ENCODE results near the gene DPYSL5. TPM values are rescaled to one million over a fixed set of nuclear protein-coding genes. Genes with fewer than 3 reads are reported as not detected.

DPYSL5 gene
- total RNA-seq, 3 donors from 2014 or later = not detected

GRCh38 chr2:26971911-26972786 is 124.2 kb downstream of the DPYSL5 start:
- H3K4me3 ChIP-seq = peak overlapping the region in 2 of 3 donors; percentile 90 to 92
- DNase-seq (ENCODE audit: low spot score in 2 of 2) = no peak
- no peaks in the 10 kb centered on the region for H3K27me3 ChIP-seq
- H3K27ac ChIP-seq = peak overlapping the region; percentile 92 to 93
- no peaks in the 10 kb centered on the region for H3K9me3 ChIP-seq
- peaks cover 0 to 4% of the 10 kb centered on the region in 2 donors for H3K4me1 ChIP-seq
- TF ChIP-seq POLR2A (IDR thresholded peaks at IDR 0.05) (no peak), POLR2AphosphoS5 (IDR thresholded peaks at IDR 0.05) (no peak)
- TF ChIP-seq, protein P1, sequence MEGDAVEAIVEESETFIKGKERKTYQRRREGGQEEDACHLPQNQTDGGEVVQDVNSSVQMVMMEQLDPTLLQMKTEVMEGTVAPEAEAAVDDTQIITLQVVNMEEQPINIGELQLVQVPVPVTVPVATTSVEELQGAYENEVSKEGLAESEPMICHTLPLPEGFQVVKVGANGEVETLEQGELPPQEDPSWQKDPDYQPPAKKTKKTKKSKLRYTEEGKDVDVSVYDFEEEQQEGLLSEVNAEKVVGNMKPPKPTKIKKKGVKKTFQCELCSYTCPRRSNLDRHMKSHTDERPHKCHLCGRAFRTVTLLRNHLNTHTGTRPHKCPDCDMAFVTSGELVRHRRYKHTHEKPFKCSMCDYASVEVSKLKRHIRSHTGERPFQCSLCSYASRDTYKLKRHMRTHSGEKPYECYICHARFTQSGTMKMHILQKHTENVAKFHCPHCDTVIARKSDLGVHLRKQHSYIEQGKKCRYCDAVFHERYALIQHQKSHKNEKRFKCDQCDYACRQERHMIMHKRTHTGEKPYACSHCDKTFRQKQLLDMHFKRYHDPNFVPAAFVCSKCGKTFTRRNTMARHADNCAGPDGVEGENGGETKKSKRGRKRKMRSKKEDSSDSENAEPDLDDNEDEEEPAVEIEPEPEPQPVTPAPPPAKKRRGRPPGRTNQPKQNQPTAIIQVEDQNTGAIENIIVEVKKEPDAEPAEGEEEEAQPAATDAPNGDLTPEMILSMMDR (IDR thresholded peaks at IDR 0.05) = no peak
- intact Hi-C loops (cut with DNase I; ENCODE audit: low total_unique reads) = no loop called here
- H3K36me3 ChIP-seq = no peaks in the 10 kb centered on the region

DNA sequence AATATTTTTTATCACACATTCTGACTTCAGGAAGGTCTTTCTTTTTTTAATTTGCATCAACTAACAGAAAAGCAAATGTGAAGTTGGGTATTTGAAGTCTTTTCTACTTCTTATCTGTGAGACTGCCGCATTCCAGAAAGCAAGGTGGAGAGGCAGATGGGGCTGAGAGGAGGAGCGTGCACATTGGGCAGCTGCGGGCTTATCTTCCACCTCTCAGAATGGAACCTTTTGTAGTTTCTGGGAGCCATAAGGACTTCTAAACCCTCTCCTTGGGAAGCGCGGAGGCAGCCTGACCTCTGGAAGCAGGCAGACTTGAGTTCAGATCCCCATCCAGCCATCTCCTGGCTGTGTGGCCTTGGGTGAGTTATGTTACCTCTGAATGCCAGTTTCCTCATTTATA is 126.4 kb downstream of the DPYSL5 start:
- TF ChIP-seq POLR2AphosphoS5 (IDR thresholded peaks at IDR 0.05) (no peak), POLR2A (IDR thresholded peaks at IDR 0.05) (no peak)
- TF ChIP-seq, protein P1 (IDR thresholded peaks at IDR 0.05) = no peak
- DNase-seq (ENCODE audit: low spot score in 2 of 2) = no peak
- H3K4me1 ChIP-seq = peaks cover 0 to 10% of the 10 kb centered on the region in 2 donors
- intact Hi-C loops (cut with DNase I; ENCODE audit: low total_unique reads) = no loop called here
- no peaks in the 10 kb centered on the region for H3K9me3 ChIP-seq
- no peaks in the 10 kb centered on the region for H3K36me3 ChIP-seq
- H3K27me3 ChIP-seq = no peaks in the 10 kb centered on the region
- no peak overlapping the region for H3K4me3 ChIP-seq
- H3K27ac ChIP-seq = no peak overlapping the region

DNA sequence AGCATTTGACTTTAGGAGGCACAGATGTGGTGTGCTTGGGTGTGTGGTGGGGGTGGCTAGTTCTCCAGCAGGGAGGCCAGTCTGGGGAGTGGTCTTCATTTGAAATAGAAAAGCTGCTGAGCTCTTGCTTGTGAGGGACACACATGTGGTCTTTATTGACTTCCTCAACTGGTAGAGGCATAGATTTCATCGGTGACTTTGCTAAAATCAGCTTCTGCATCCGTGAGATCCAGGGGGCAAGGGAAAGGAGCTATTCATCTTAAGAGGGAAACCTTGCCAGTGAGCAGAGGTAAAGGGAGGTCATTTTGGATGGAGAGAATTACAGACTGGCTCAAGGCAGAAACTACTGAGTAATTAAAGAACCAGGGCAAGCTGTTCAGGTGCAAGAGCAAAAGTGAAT is 127.2 kb downstream of the DPYSL5 start:
- H3K27me3 ChIP-seq = no peaks in the 10 kb centered on the region
- peaks cover 0 to 6% of the 10 kb centered on the region in 2 donors for H3K4me1 ChIP-seq
- intact Hi-C loops (cut with DNase I; ENCODE audit: low total_unique reads) = no loop called here
- no peaks in the 10 kb centered on the region for H3K9me3 ChIP-seq
- no peak for DNase-seq (ENCODE audit: low spot score in 2 of 2)
- TF ChIP-seq POLR2A (IDR thresholded peaks at IDR 0.05) (no peak), POLR2AphosphoS5 (IDR thresholded peaks at IDR 0.05) (no peak)
- TF ChIP-seq, protein P1 (IDR thresholded peaks at IDR 0.05) = no peak
- H3K27ac ChIP-seq = no peak overlapping the region
- H3K4me3 ChIP-seq = no peak overlapping the region
- H3K36me3 ChIP-seq = no peaks in the 10 kb centered on the region

- Histone ChIP-seq H3K36me3 (no peaks in the 10 kb centered on the region), H3K9me3 (no peaks in the 10 kb centered on the region), H3K4me3 (no peak overlapping the region), H3K27me3 (no peaks in the 10 kb centered on the region), H3K27ac (no peak overlapping the region), H3K4me1 (peaks cover 0 to 6% of the 10 kb centered on the region in 2 donors)
- DNase-seq (ENCODE audit: low spot score in 2 of 2) = no peak
- no peak for TF ChIP-seq POLR2A (IDR thresholded peaks at IDR 0.05)
- TF ChIP-seq, protein P1 (IDR thresholded peaks at IDR 0.05) = no peak
- TF ChIP-seq POLR2AphosphoS5 (IDR thresholded peaks at IDR 0.05) = no peak
- intact Hi-C loops (cut with DNase I; ENCODE audit: low total_unique reads) = no loop called here
These were observed 127.7 kb downstream of the DPYSL5 start for GRCh38 chr2:26975656-26976055.

GRCh38 chr2:26976237-26976636 is 128.3 kb downstream of the DPYSL5 start:
- Histone ChIP-seq H3K9me3 (no peaks in the 10 kb centered on the region), H3K4me3 (no peak overlapping the region), H3K4me1 (peaks cover 0 to 7% of the 10 kb centered on the region in 2 donors), H3K27ac (no peak overlapping the region), H3K27me3 (no peaks in the 10 kb centered on the region), H3K36me3 (no peaks in the 10 kb centered on the region)
- TF ChIP-seq, protein P1 (IDR thresholded peaks at IDR 0.05) = no peak
- no peak for TF ChIP-seq POLR2AphosphoS5 (IDR thresholded peaks at IDR 0.05)
- no peak for TF ChIP-seq POLR2A (IDR thresholded peaks at IDR 0.05)
- intact Hi-C loops (cut with DNase I; ENCODE audit: low total_unique reads) = no loop called here
- DNase-seq (ENCODE audit: low spot score in 2 of 2) = no peak
